ENCODE measurements around the gene CCSER2.
"Not testable (repeated sequence)": the region's sequence is repeated elsewhere in the genome, so short reads cannot be mapped to it uniquely, and the experiment has no call there.

Gene CCSER2

DNA sequence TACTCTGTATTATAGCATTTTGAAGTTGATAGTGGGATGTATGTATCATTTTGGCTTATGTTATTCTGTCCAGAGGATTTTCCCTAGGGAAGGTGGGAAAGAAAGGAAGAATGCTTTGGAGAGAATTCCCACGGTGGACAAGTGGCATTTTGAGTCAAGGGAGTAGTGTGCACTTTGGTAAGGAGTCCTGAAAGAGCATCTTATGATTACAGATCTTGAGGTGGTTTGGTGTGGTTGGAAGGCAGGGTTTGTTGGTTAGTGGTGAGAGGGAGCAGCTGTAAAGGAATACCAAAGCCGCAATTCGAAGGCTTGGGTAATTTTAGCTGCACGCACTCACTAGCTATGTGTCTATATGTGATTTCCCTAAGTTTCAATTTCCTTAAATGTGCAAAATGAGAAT, 16.1 kb downstream of the CCSER2 start:
- Histone ChIP-seq H3K4me1 (ENCODE audit: insufficient read depth, low read length, severe bottlenecking) (no peaks in the 10 kb centered on the region), H3K36me3 (ENCODE audit: insufficient read depth, low read length) (no peaks in the 10 kb centered on the region), H3K27ac (ENCODE audit: low read depth, low read length, poor library complexity, severe bottlenecking) (no peak overlapping the region), H3K9ac (ENCODE audit: low read length) (no peak overlapping the region), H3K79me2 (ENCODE audit: insufficient read depth, low read length) (peaks cover 3% of the 10 kb centered on the region; the same call in 1 of the 2 replicates), H3K9me2 (ENCODE audit: low read depth, low read length) (no peaks in the 10 kb centered on the region), H3K4me2 (ENCODE audit: low read length) (no peak overlapping the region), H3K9me3 (ENCODE audit: low read length) (no peaks in the 10 kb centered on the region), H3K4me3 (ENCODE audit: low read depth, low read length, poor library complexity, severe bottlenecking) (no peak overlapping the region), H4K20me1 (ENCODE audit: insufficient read depth, low read length) (no peaks in the 10 kb centered on the region), H3K27me3 (ENCODE audit: insufficient read depth, low read length) (no peaks in the 10 kb centered on the region), H2AFZ (ENCODE audit: low read length) (no peak overlapping the region), H3F3A (ENCODE audit: insufficient read depth, low read length) (no peaks in the 10 kb centered on the region)
- TF ChIP-seq, protein P1, sequence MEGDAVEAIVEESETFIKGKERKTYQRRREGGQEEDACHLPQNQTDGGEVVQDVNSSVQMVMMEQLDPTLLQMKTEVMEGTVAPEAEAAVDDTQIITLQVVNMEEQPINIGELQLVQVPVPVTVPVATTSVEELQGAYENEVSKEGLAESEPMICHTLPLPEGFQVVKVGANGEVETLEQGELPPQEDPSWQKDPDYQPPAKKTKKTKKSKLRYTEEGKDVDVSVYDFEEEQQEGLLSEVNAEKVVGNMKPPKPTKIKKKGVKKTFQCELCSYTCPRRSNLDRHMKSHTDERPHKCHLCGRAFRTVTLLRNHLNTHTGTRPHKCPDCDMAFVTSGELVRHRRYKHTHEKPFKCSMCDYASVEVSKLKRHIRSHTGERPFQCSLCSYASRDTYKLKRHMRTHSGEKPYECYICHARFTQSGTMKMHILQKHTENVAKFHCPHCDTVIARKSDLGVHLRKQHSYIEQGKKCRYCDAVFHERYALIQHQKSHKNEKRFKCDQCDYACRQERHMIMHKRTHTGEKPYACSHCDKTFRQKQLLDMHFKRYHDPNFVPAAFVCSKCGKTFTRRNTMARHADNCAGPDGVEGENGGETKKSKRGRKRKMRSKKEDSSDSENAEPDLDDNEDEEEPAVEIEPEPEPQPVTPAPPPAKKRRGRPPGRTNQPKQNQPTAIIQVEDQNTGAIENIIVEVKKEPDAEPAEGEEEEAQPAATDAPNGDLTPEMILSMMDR (IDR thresholded peaks at IDR 0.05; ENCODE audit: low read length) = no peak

DNA sequence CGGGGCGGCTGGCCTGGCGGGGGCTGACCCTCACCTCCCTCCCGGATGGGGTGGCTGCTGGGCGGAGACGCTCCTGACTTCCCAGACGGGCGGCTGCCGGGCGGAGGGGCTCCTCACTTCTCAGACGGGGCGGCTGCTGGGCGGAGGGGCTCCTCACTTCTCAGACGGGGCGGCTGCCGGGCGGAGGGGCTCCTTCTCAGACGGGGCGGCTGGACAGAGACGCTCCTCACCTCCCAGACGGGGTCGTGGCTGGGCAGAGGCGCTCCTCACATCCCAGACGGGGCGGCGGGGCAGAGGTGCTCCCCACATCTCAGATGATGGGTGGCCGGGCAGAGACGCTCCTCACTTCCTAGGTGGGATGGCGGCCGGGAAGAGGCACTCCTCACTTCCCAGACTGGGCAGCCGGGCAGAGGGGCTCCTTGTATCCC, 19.2 kb downstream of the CCSER2 start:
- H3F3A ChIP-seq (ENCODE audit: insufficient read depth, low read length); H4K20me1 ChIP-seq (ENCODE audit: insufficient read depth, low read length); H3K27me3 ChIP-seq (ENCODE audit: insufficient read depth, low read length); H3K4me3 ChIP-seq (ENCODE audit: low read depth, low read length, poor library complexity, severe bottlenecking); H3K4me1 ChIP-seq (ENCODE audit: insufficient read depth, low read length, severe bottlenecking); H3K79me2 ChIP-seq (ENCODE audit: insufficient read depth, low read length); H2AFZ ChIP-seq (ENCODE audit: low read length); H3K9me2 ChIP-seq (ENCODE audit: low read depth, low read length); H3K4me2 ChIP-seq (ENCODE audit: low read length); H3K27ac ChIP-seq (ENCODE audit: low read depth, low read length, poor library complexity, severe bottlenecking); H3K36me3 ChIP-seq (ENCODE audit: insufficient read depth, low read length); H3K9ac ChIP-seq (ENCODE audit: low read length); H3K9me3 ChIP-seq (ENCODE audit: low read length): not testable (repeated sequence)

DNA sequence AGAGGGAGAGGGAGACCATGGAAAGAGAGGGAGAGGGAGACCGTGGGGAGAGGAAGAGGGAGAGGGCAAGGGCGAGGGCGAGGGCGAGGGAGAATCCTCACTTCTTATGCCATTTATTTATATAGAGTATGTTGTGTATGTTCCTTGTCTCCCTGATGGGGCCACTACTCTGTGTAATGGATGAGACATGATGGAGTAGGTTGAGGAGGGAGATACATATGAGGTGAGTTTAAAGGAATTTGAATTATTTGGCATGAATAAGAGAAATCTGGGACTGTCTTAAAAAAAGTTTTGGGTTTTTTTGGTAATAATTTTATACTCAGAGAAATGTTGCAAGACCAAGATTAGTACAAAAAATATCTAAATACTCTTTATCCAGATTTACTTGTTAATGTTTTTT, 20.1 kb downstream of the CCSER2 start:
- H3K4me1 ChIP-seq (ENCODE audit: insufficient read depth, low read length, severe bottlenecking) = no peaks in the 10 kb centered on the region
- no peak overlapping the region for H3K9ac ChIP-seq (ENCODE audit: low read length)
- no peaks in the 10 kb centered on the region for H3K9me3 ChIP-seq (ENCODE audit: low read length)
- no peaks in the 10 kb centered on the region for H3K36me3 ChIP-seq (ENCODE audit: insufficient read depth, low read length)
- no peak overlapping the region for H3K4me2 ChIP-seq (ENCODE audit: low read length)
- H3K9me2 ChIP-seq (ENCODE audit: low read depth, low read length) = no peaks in the 10 kb centered on the region
- no peak overlapping the region for H3K27ac ChIP-seq (ENCODE audit: low read depth, low read length, poor library complexity, severe bottlenecking)
- H4K20me1 ChIP-seq (ENCODE audit: insufficient read depth, low read length) = no peaks in the 10 kb centered on the region
- no peaks in the 10 kb centered on the region for H3K27me3 ChIP-seq (ENCODE audit: insufficient read depth, low read length)
- peaks cover 3% of the 10 kb centered on the region; the same call in 1 of the 2 replicates for H3K79me2 ChIP-seq (ENCODE audit: insufficient read depth, low read length)
- H2AFZ ChIP-seq (ENCODE audit: low read length) = no peak overlapping the region
- no peak overlapping the region for H3K4me3 ChIP-seq (ENCODE audit: low read depth, low read length, poor library complexity, severe bottlenecking)
- no peaks in the 10 kb centered on the region for H3F3A ChIP-seq (ENCODE audit: insufficient read depth, low read length)
- TF ChIP-seq EZH2 (IDR thresholded peaks at IDR 0.05; ENCODE audit: borderline replicate concordance, low read length) = no peak
- TF ChIP-seq, protein P1 (IDR thresholded peaks at IDR 0.05; ENCODE audit: low read length) = no peak

DNA sequence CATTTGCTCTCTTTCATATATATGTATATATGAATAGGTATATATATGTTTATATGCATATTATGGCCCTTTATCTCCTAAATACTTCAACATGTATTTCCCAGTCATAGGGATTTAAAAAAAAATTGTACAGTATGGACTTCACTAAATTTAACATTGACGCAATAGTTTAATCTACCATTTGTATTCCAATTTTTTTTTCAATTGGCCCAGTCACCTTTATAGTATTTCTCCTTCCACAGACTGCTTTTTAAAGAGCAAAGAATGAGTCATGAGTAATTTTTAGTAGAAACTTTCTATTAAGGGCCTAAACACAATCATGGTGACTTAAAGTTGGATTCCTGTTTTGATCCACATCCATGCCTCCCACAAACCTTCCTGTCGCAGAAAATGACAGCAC, 20.5 kb downstream of the CCSER2 start:
- H3K4me3 ChIP-seq (ENCODE audit: low read depth, low read length, poor library complexity, severe bottlenecking) = no peak overlapping the region
- no peak for TF ChIP-seq EZH2 (IDR thresholded peaks at IDR 0.05; ENCODE audit: borderline replicate concordance, low read length)
- TF ChIP-seq, protein P1 (IDR thresholded peaks at IDR 0.05; ENCODE audit: low read length) = no peak

More for the DNA sequence above, 20.5 kb downstream of the CCSER2 start:
- Histone ChIP-seq H3K9me2 (ENCODE audit: low read depth, low read length) (no peaks in the 10 kb centered on the region), H3K27me3 (ENCODE audit: insufficient read depth, low read length) (no peaks in the 10 kb centered on the region), H2AFZ (ENCODE audit: low read length) (no peak overlapping the region), H4K20me1 (ENCODE audit: insufficient read depth, low read length) (no peaks in the 10 kb centered on the region), H3K36me3 (ENCODE audit: insufficient read depth, low read length) (no peaks in the 10 kb centered on the region), H3F3A (ENCODE audit: insufficient read depth, low read length) (no peaks in the 10 kb centered on the region), H3K9me3 (ENCODE audit: low read length) (no peaks in the 10 kb centered on the region), H3K4me2 (ENCODE audit: low read length) (no peak overlapping the region), H3K27ac (ENCODE audit: low read depth, low read length, poor library complexity, severe bottlenecking) (no peak overlapping the region), H3K4me1 (ENCODE audit: insufficient read depth, low read length, severe bottlenecking) (no peaks in the 10 kb centered on the region), H3K79me2 (ENCODE audit: insufficient read depth, low read length) (0 out of 2 replicates have a peak, but pooled peaks cover under 1% of the 10 kb centered on the region), H3K9ac (ENCODE audit: low read length) (no peak overlapping the region)
